HEK293T (cell line): ENCODE data around the gene RBBP8NL.

Source experiments
- CTCF ChIA-PET: fragments of 350-600 bp; formaldehyde crosslinking; extraction: SDS; loops from one replicate; lab custom pipeline; 2021; ENCODE audit warnings: antibody characterized with exemption, inconsistent platforms; lab: Yijun Ruan, JAX
- POLR2A ChIA-PET: fragments of 350-600 bp; formaldehyde crosslinking; extraction: SDS; loops from one replicate; lab custom pipeline; 2020; ENCODE audit warnings: antibody characterized with exemption, inconsistent platforms; lab: Yijun Ruan, JAX
- DNase-seq: peaks from one replicate; pipeline ENCODE4 v3.0.0; 2012; ENCODE audit warnings: mixed read lengths; ENCODE audit errors: extremely low spot score
- ARNT ChIP-seq: fragments of 450-650 bp; IDR thresholded peaks from 2 replicates; pipeline ENCODE4 v1.6.1; 2017; ENCODE audit warnings: mild to moderate bottlenecking
- BHLHE40 ChIP-seq: fragments of 450-650 bp; IDR thresholded peaks from 2 replicates; pipeline ENCODE4 v1.6.1; 2016; ENCODE audit warnings: mild to moderate bottlenecking, moderate library complexity, borderline replicate concordance
- CTBP1 ChIP-seq: fragments of 450-650 bp; IDR thresholded peaks from 2 replicates; pipeline ENCODE4 v1.6.1; 2016; ENCODE audit warnings: borderline replicate concordance
- ELF4 ChIP-seq: fragments of 450-650 bp; IDR thresholded peaks from 2 replicates; pipeline ENCODE4 v1.6.1; 2017; ENCODE audit warnings: antibody characterized with exemption
- FOXA1 ChIP-seq: fragments of 450-650 bp; IDR thresholded peaks from 2 replicates; pipeline ENCODE4 v1.6.1; 2016; ENCODE audit warnings: mild to moderate bottlenecking
- FOXK2 ChIP-seq: fragments of 450-650 bp; IDR thresholded peaks from 2 replicates; pipeline ENCODE4 v1.6.1; 2016; ENCODE audit warnings: mild to moderate bottlenecking
- FOXM1 ChIP-seq: fragments of 450-650 bp; IDR thresholded peaks from 2 replicates; pipeline ENCODE4 v1.6.1; 2017; ENCODE audit warnings: mild to moderate bottlenecking, borderline replicate concordance
- HDGF ChIP-seq: fragments of 450-650 bp; IDR thresholded peaks from 2 replicates; pipeline ENCODE4 v1.6.1; 2017; ENCODE audit warnings: antibody characterized with exemption, borderline replicate concordance
- L3MBTL2 ChIP-seq: fragments of 450-650 bp; conservative IDR thresholded peaks from 2 replicates; pipeline ENCODE4 v1.6.1; 2016; ENCODE audit warnings: mild to moderate bottlenecking
- LEF1 ChIP-seq: fragments of 450-650 bp; IDR thresholded peaks from 2 replicates; pipeline ENCODE4 v1.6.1; 2017; ENCODE audit warnings: mild to moderate bottlenecking, borderline replicate concordance
- NFRKB ChIP-seq: fragments of 450-650 bp; IDR thresholded peaks from 2 replicates; pipeline ENCODE4 v1.6.1; 2016; ENCODE audit warnings: mild to moderate bottlenecking, moderate library complexity
- SP1 ChIP-seq: fragments of 450-650 bp; IDR thresholded peaks from 2 replicates; pipeline ENCODE4 v1.6.1; 2017
- SUZ12 ChIP-seq: fragments of 450-650 bp; IDR thresholded peaks from 2 replicates; pipeline ENCODE4 v1.6.1; 2016; ENCODE audit warnings: mild to moderate bottlenecking
- TARDBP ChIP-seq: fragments of 450-650 bp; IDR thresholded peaks from 2 replicates; pipeline ENCODE4 v1.6.1; 2016
- ZNF384 ChIP-seq: fragments of 450-650 bp; IDR thresholded peaks from 2 replicates; pipeline ENCODE4 v1.6.1; 2016
- TF ChIP-seq, protein P1 (sequence below): fragments of 450-650 bp; IDR thresholded peaks from 2 replicates; pipeline ENCODE4 v1.6.1; 2016

RBBP8NL gene

DNA sequence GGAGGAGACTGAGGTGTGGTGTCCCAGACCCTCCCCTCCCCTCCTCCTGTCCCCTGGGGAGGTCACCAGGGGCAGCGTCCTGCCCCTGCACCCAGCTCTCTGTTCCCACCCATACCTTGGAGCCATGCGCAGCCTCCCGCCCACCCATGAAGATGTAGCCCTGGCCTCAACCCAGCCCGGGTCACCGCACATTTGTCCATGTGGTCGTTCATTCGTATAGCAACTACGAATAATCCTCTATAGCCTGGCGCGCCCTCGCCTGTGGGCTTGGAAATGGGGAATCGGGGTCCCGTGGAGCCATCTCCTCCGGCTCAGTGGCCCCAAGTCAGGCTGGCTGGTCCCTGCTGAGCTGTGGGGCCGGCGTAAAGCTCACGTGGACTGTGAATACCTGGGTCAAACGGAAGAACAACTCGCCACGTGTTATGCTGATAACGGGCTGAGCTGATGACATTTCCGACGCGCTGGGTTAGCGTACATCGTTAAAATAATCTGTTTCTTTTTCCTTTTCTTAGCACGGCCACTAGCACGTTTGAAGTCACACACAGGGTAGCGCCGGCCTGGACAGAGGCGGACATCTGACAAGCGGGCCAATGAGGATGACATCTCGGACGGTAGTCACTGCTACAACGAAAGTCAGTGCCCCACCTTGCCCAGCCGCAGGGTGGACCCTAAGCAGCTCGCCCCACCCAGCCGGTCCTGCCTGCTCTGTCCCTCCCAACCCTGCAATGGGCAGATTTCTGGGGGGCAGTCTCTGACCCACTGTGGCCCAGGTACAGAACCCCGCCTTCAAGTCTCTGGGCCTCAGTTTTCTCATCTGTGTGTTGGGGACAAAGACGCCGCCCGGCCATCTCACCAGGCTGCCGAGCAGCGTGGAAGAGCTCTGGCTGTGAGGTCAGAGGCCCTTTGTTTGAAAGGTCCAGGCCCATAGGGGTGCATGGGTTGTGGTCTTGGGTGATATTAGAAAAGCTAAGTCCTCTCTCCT lies 19.8 kb upstream of the RBBP8NL start:
- no peak for DNase-seq

GRCh38 chr20:62446481-62446880 lies 19.1 kb upstream of the RBBP8NL start:
- ChIA-PET POLR2A (no interaction called here), CTCF (no interaction called here)
- no peak for DNase-seq
- TF ChIP-seq FOXM1: no peak
- no peak for TF ChIP-seq CTBP1
- no peak for TF ChIP-seq HDGF
- no peak for TF ChIP-seq ZNF384
- TF ChIP-seq, protein P1, sequence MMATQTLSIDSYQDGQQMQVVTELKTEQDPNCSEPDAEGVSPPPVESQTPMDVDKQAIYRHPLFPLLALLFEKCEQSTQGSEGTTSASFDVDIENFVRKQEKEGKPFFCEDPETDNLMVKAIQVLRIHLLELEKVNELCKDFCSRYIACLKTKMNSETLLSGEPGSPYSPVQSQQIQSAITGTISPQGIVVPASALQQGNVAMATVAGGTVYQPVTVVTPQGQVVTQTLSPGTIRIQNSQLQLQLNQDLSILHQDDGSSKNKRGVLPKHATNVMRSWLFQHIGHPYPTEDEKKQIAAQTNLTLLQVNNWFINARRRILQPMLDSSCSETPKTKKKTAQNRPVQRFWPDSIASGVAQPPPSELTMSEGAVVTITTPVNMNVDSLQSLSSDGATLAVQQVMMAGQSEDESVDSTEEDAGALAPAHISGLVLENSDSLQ: no peak
- TF ChIP-seq BHLHE40: no peak
- no peak for TF ChIP-seq FOXK2
- no peak for TF ChIP-seq SP1
- no peak for TF ChIP-seq ARNT
- TF ChIP-seq SUZ12: no peak
- TF ChIP-seq TARDBP: no peak
- no peak for TF ChIP-seq NFRKB
- TF ChIP-seq LEF1: no peak
- no peak for TF ChIP-seq ELF4
- no peak for TF ChIP-seq L3MBTL2
- no peak for TF ChIP-seq FOXA1

More for the DNA sequence above, 19.8 kb upstream of the RBBP8NL start:
- CTCF ChIA-PET: no interaction called here
- POLR2A ChIA-PET: no interaction called here
- TF ChIP-seq ZNF384 (no peak), HDGF (no peak), FOXK2 (no peak), TARDBP (no peak), SUZ12 (no peak), SP1 (no peak), CTBP1 (no peak), ELF4 (no peak), FOXM1 (no peak)
- TF ChIP-seq, protein P1: no peak

DNA sequence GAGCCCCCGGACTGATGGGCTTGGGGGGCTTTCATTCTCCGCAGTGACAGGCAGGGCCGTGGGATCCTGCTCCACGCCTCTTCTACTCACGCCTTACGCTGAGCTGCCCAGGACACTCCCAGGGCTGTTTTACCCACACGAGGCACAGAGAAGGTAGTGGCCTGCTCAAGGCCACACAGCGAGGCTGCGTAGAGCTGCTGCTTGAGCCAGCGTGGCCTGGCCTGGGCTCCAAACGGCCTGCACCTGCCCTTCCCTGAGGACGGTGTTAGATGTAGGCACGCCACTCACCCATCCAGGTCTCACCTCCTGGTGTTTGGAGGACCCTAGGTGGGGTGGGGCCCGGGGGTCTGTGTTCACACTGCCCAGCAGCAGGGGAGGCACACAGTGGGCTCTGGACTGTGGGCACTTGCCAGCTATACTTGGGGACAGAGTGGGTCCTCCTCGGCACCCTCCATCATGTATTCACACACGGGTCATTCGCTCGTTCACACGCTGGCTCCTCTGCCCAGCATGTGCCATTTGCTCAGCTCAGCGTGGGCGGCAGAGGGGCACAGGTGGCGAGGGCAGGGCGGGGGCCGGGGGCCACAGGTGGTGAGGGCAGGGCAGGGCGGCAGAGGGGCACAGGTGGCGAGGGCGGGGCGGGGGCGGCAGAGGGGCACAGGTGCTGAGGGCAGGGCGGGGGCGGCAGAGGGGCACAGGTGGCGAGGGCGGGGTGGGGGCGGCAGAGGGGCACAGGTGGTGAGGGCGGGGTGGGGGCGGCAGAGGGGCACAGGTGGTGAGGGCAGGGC lies 18.4 kb upstream of the RBBP8NL start:
- CTCF ChIA-PET: no interaction called here

GRCh38 chr20:62444286-62444685 lies 16.9 kb upstream of the RBBP8NL start:
- ChIA-PET CTCF (no interaction called here), POLR2A (no interaction called here)
- DNase-seq: no peak
- no peak for TF ChIP-seq FOXK2
- no peak for TF ChIP-seq TARDBP
- TF ChIP-seq ARNT: no peak
- no peak for TF ChIP-seq ZNF384
- TF ChIP-seq, protein P1: no peak
- TF ChIP-seq NFRKB: no peak
- TF ChIP-seq BHLHE40: no peak
- no peak for TF ChIP-seq L3MBTL2
- TF ChIP-seq LEF1: no peak
- TF ChIP-seq SP1: no peak
- TF ChIP-seq ELF4: no peak

More for the DNA sequence above, 18.4 kb upstream of the RBBP8NL start:
- POLR2A ChIA-PET: no interaction called here
- TF ChIP-seq, protein P1: no peak
- TF ChIP-seq TARDBP (no peak), ARNT (no peak), BHLHE40 (no peak), CTBP1 (no peak)
- no peak for DNase-seq

DNA sequence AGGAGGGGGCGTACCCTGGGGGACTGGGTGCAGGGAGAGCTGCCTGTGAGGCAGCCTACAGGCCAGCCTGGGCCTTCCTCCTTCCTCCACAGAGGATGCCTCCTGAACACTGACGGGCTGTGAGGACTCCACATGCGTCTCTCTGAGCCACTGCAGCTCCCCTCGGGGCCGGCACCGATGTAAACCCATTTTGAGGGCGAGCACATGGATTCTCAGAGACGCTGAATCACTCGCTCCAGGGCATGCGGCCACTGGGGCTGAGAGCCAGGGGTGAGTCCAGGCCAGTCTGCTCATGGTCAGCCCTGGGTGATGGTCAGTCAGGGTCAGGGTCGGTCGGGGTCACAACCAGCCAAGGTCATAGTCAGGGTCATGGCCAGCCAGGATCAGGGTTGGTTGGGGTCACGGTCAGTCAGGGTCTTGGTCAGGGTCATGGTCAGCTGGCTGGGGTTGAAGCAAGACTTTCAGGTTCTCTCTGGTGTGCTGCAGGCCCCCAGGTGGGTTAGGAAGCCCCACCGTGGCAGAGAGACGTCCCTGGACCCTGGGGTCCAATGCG lies 14.7 kb upstream of the RBBP8NL start:
- TF ChIP-seq FOXM1 (no peak), L3MBTL2 (no peak), TARDBP (no peak), CTBP1 (no peak), ELF4 (no peak), SP1 (no peak)
- DNase-seq: no peak
- CTCF ChIA-PET: no interaction called here
- POLR2A ChIA-PET: no interaction called here
